SK-N-SH (cell line): ENCODE measurements around the gene PPP1R16B. TPM values are rescaled to one million over a fixed set of nuclear protein-coding genes. Genes with fewer than 3 reads are reported as not detected.

Experiments
- CTCF ChIA-PET: fragments of 300-600, 350-600 bp; formaldehyde crosslinking; extraction: SDS; loops from one replicate; lab custom pipeline; 2021; lab: Yijun Ruan, JAX
- POLR2A ChIA-PET: fragments of 350-600 bp; sonication (Branson Sonifier 250); formaldehyde crosslinking; extraction: SDS; loops from one replicate; lab custom pipeline; 2020; ENCODE audit warnings: antibody characterized with exemption, inconsistent platforms; lab: Yijun Ruan, JAX
- DNase-seq: peaks from one replicate; pipeline ENCODE4 v3.0.0; 2012
- H2AFZ ChIP-seq: fragments of 200-600 bp; sonication (generic); 2 replicates; pipeline ENCODE4 v1.8.1; 2016; ENCODE audit warnings: antibody characterized with exemption, mild to moderate bottlenecking, low read depth
- H3F3A ChIP-seq: fragments of 200-600 bp; sonication (generic); replicated peaks from 2 replicates; pipeline ENCODE3; 2016; ENCODE audit warnings: antibody characterized with exemption, mild to moderate bottlenecking; ENCODE audit not compliant: insufficient read depth
- H3K27ac ChIP-seq, 2 experiments: fragments of 200-500 bp in 1 of 2; fragments of 200-600 bp in 1 of 2; sonication (Bioruptor generic) in 1 of 2; sonication (generic), shearing (Covaris generic) in 1 of 2; 2 replicates each; pipeline versions ENCODE4 v1.5.1 to v1.6.1; 2014 to 2016; ENCODE audit warnings: low read depth in 2 of 2, inconsistent platforms in 1 of 2, low read length in 1 of 2, mild to moderate bottlenecking in 1 of 2, mixed read lengths in 1 of 2
- H3K27me3 ChIP-seq: fragments of 200-600 bp; sonication (generic), shearing (Covaris generic); 2 replicates; pipeline ENCODE4 v1.6.1; 2016; ENCODE audit warnings: mixed run types; ENCODE audit not compliant: insufficient read depth
- H3K36me3 ChIP-seq, 2 experiments: fragments of 200-500 bp in 1 of 2; fragments of 200-600 bp in 1 of 2; sonication (Bioruptor generic) in 1 of 2; sonication (generic) in 1 of 2; replicated peaks in 1 of 2; 2 replicates each; pipeline versions ENCODE3 to v1.5.1; 2014 to 2016; ENCODE audit warnings: low read length in 1 of 2, mild to moderate bottlenecking in 1 of 2; ENCODE audit not compliant: insufficient read depth in 2 of 2, control insufficient read depth in 1 of 2
- H3K4me1 ChIP-seq, 2 experiments: fragments of 200-500 bp in 1 of 2; fragments of 200-600 bp in 1 of 2; sonication (Bioruptor generic) in 1 of 2; sonication (generic), shearing (Covaris generic) in 1 of 2; 2 replicates each; pipeline versions ENCODE4 v1.5.1 to v1.6.1; 2014 to 2016; ENCODE audit warnings: low read depth in 1 of 2, low read length in 1 of 2, mixed run types in 1 of 2; ENCODE audit not compliant: insufficient read depth in 2 of 2, control insufficient read depth in 1 of 2
- H3K4me2 ChIP-seq: fragments of 200-600 bp; sonication (generic), shearing (Covaris generic); 2 replicates; pipeline ENCODE4 v1.6.1; 2017; ENCODE audit warnings: mixed run types
- H3K4me3 ChIP-seq, 2 experiments: fragments of 200-500 bp in 1 of 2; fragments of 200-600 bp in 1 of 2; sonication (Bioruptor generic) in 1 of 2; sonication (generic), shearing (Covaris generic) in 1 of 2; 2 replicates each; pipeline versions ENCODE4 v1.5.1 to v1.8.1; 2014 to 2016; ENCODE audit warnings: low read depth in 2 of 2, inconsistent platforms in 1 of 2, low read length in 1 of 2, mild to moderate bottlenecking in 1 of 2, mixed read lengths in 1 of 2, moderate library complexity in 1 of 2
- H3K79me2 ChIP-seq: fragments of 200-600 bp; sonication (generic); 2 replicates; pipeline ENCODE4 v1.8.1; 2017; ENCODE audit warnings: mild to moderate bottlenecking; ENCODE audit not compliant: insufficient read depth
- H3K9ac ChIP-seq: fragments of 200-600 bp; sonication (generic); 2 replicates; pipeline ENCODE4 v1.6.1; 2017; ENCODE audit warnings: mixed run types
- H3K9me2 ChIP-seq: fragments of 200-600 bp; sonication (generic); 2 replicates; pipeline ENCODE4 v1.6.1; 2017; ENCODE audit warnings: mixed run types
- H3K9me3 ChIP-seq: fragments of 200-600 bp; sonication (generic); 2 replicates; pipeline ENCODE4 v1.6.1; 2017; ENCODE audit warnings: mixed run types, mild to moderate bottlenecking, moderate library complexity
- H4K20me1 ChIP-seq: fragments of 200-600 bp; sonication (generic); 2 replicates; pipeline ENCODE4 v1.6.1; 2017; ENCODE audit warnings: mild to moderate bottlenecking, mixed run types; ENCODE audit not compliant: insufficient read depth
- CHD2 ChIP-seq: fragments of 150-350 bp; IDR thresholded peaks from 2 replicates; pipeline ENCODE4 v1.6.1; 2018; ENCODE audit warnings: low read length; ENCODE audit not compliant: partially characterized antibody
- ELF1 ChIP-seq: IDR thresholded peaks from 2 replicates; pipeline ENCODE4 v1.4.0; 2012
- EZH2phosphoT487 ChIP-seq: fragments of 200-600 bp; sonication (generic); IDR thresholded peaks from 2 replicates; pipeline ENCODE4 v1.6.1; 2017; ENCODE audit warnings: low read depth, mixed run types, mild to moderate bottlenecking, antibody characterized with exemption, moderate library complexity, borderline replicate concordance
- GATA2 ChIP-seq: sonication (generic); formaldehyde crosslinking; IDR thresholded peaks from 2 replicates; pipeline ENCODE4 v1.5.0; 2020; ENCODE audit warnings: mild to moderate bottlenecking, missing genetic modification reagents
- NFIC ChIP-seq: IDR thresholded peaks from 2 replicates; pipeline ENCODE4 v1.4.0; 2012; ENCODE audit warnings: borderline replicate concordance
- POLR2AphosphoS5 ChIP-seq: IDR thresholded peaks from 2 replicates; pipeline ENCODE4 v1.6.1; 2012; ENCODE audit warnings: low read depth, low read length
- RFX5 ChIP-seq: IDR thresholded peaks from 2 replicates; pipeline ENCODE4 v1.6.1; 2012; ENCODE audit warnings: mild to moderate bottlenecking, improper control_type of control experiment, low read length
- TAF1 ChIP-seq: IDR thresholded peaks from 2 replicates; pipeline ENCODE4 v1.6.1; 2012; ENCODE audit warnings: low read depth, mild to moderate bottlenecking, low read length, moderate library complexity, borderline replicate concordance
- WGBS: methylation state at CpG from one replicate; pipeline ENCODE4 v1.1.6; 2017; ENCODE audit warnings: low lambda C conversion rate; 5-methylcytosine and 5-hydroxymethylcytosine counted together
- polyA plus RNA-seq, 3 experiments: library from polyadenylated mRNA; depleted of rRNA; stranded (reverse); fragments of >200 nt; gene quantifications; 2 replicates each; pipeline ENCODE4 v1.2.3, GENCODE V29; 2012
- TF ChIP-seq, protein P1 (sequence below): IDR thresholded peaks from 2 replicates; pipeline ENCODE4 v1.4.0; 2012; ENCODE audit warnings: low read depth, borderline replicate concordance
- TF ChIP-seq, protein P2 (sequence below): fragments of 150-350 bp; IDR thresholded peaks from 2 replicates; pipeline ENCODE4 v1.6.1; 2017; ENCODE audit warnings: antibody characterized with exemption, low read length, low read depth, borderline replicate concordance
- TF ChIP-seq, protein P3 (sequence below): IDR thresholded peaks from 2 replicates; pipeline ENCODE4 v1.4.0; 2012; ENCODE audit warnings: low read depth, borderline replicate concordance

The PPP1R16B gene
- polyA plus RNA-seq, 1 of the 3 experiments (the other 2 are of a cell fraction), result 0.28 TPM

DNA sequence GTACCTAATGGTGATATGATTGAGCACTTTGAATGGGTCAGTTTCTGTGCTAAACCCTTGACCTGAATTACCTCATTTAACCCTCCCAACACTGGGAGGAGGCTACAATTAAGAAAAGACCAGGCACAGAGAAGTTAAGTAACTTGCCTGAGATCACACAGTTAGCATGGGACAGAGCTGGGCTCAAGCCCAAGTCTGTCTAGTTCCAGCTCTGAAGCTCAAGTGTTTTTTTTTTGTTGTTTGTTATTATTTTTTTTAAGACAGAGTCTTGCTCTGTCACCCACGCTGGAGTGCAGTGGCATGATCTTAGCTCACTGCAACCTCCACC is 124.7 kb downstream of the PPP1R16B start:
- POLR2A ChIA-PET, result interaction anchor here (0.6 kb wide), 1 partner anchor 908 kb away, joined by 5 read pairs; no protein-coding TSS in a partner anchor

DNA sequence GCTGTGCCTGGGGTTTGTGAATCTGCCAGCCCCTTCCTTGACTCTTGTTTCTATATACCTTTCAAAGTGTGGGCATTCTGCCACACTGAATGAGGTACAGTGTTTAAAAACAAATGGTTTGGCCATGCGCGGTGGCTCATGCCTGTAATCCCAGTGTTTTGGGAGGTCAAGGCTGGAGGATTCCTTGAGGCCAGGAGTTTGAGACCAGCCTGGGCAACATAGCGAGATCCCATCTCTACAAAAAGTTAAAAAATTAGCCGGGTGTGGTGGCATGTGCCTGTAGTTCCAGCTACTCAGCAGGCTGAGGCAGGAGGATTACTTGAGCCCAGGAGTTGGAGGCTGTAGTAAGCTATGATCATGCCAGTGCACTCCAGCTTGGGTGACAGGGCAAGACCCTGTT is 126.5 kb downstream of the PPP1R16B start:
- H3K9me2 ChIP-seq, result no peaks in the 10 kb centered on the region
- H3K36me3 ChIP-seq, result peaks cover 0 to 5% of the 10 kb centered on the region in 2 experiments
- H3K27me3 ChIP-seq, result no peaks in the 10 kb centered on the region
- no peak overlapping the region for H3K9ac ChIP-seq
- peaks cover 100% of the 10 kb centered on the region for H3K79me2 ChIP-seq
- no peak overlapping the region; the same call in 1 of the 2 replicates for H2AFZ ChIP-seq
- no peak for DNase-seq
- no peak overlapping the region for H3K4me2 ChIP-seq
- H3K27ac ChIP-seq, result no peak overlapping the region
- ChIA-PET CTCF (interaction anchor here (0.8 to 2.0 kb wide), 3 partner anchors 30 to 118 kb away, joined by 3 to 9 read pairs (median 4); partner anchors contain the start of gene DHX35), POLR2A (interaction anchor here (0.7 to 0.8 kb wide), 2 partner anchors 9 to 29 kb away, joined by 3 read pairs; no protein-coding TSS in a partner anchor)
- no peak overlapping the region for H3K4me3 ChIP-seq
- no peaks in the 10 kb centered on the region for H3K9me3 ChIP-seq
- TF ChIP-seq NFIC (no peak), ELF1 (no peak)
- peaks cover 41% of the 10 kb centered on the region; the same call in 1 of the 2 replicates for H4K20me1 ChIP-seq
- 93% methylated on average over 4 of the region's 4 CpGs for WGBS
- no peaks in the 10 kb centered on the region for H3F3A ChIP-seq
- H3K4me1 ChIP-seq, result peaks cover 6 to 22% of the 10 kb centered on the region in 2 experiments; a peak in 2 of 4 replicates

More for the DNA sequence above, 124.7 kb downstream of the PPP1R16B start:
- WGBS, result 100% methylated on average over 1 of the region's 1 CpG
- CTCF ChIA-PET, result interaction anchor here (0.9 to 3.0 kb wide), 5 partner anchors 15 to 285 kb away, joined by 3 to 21 read pairs (median 4); no protein-coding TSS in a partner anchor
- Histone ChIP-seq H3K9ac (no peak overlapping the region), H3K36me3 (peaks cover 0 to 2% of the 10 kb centered on the region in 2 experiments), H3K4me3 (no peak overlapping the region), H3K27ac (no peak overlapping the region), H4K20me1 (peaks cover 32% of the 10 kb centered on the region; the same call in 1 of the 2 replicates), H3K79me2 (peaks cover 87% of the 10 kb centered on the region), H3K4me1 (peaks cover 6 to 22% of the 10 kb centered on the region in 2 experiments; a peak in 2 of 4 replicates), H3K9me3 (no peaks in the 10 kb centered on the region), H3F3A (no peaks in the 10 kb centered on the region), H3K4me2 (no peak overlapping the region), H3K9me2 (no peaks in the 10 kb centered on the region), H2AFZ (no peak overlapping the region), H3K27me3 (no peaks in the 10 kb centered on the region)
- TF ChIP-seq, protein P1, sequence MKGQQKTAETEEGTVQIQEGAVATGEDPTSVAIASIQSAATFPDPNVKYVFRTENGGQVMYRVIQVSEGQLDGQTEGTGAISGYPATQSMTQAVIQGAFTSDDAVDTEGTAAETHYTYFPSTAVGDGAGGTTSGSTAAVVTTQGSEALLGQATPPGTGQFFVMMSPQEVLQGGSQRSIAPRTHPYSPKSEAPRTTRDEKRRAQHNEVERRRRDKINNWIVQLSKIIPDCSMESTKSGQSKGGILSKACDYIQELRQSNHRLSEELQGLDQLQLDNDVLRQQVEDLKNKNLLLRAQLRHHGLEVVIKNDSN, result no peak
- TF ChIP-seq TAF1, result no peak
- TF ChIP-seq, protein P2, sequence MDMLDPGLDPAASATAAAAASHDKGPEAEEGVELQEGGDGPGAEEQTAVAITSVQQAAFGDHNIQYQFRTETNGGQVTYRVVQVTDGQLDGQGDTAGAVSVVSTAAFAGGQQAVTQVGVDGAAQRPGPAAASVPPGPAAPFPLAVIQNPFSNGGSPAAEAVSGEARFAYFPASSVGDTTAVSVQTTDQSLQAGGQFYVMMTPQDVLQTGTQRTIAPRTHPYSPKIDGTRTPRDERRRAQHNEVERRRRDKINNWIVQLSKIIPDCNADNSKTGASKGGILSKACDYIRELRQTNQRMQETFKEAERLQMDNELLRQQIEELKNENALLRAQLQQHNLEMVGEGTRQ, result no peak
- DNase-seq, result no peak

DNA sequence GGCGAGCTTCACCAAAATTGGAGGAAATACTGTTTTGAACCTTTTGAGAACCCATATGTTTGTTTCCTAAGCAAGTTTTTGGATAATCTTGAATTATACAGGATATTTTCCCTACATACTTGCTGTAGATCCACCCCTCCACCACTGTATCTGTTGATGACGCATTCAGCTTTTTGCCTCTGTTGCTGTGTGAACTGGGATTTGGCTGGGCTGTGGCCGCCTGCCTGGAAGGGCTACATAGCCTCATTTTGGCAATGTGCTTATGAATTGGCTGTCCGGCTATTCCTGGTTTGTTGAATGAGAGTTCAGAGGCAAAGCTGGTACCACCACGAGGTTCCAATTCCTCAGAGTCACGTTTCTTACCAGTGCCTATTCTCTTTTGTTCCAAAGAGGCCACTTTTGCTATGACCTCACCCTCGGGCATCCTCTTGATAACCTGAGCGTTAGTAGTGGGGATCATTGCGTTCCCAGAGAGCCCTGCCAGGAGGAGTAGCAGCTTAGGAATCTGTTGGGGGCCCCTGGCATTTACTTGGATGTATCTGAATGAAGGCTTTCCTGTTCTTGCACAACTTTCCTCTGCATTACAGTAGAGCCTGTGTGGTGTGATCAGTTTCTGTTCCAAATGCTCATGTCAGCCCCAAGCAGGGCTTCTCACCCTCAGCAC is 127.1 kb downstream of the PPP1R16B start:
- Histone ChIP-seq H3K4me1 (peaks cover 6 to 22% of the 10 kb centered on the region in 2 experiments; a peak in 2 of 4 replicates), H3K79me2 (peaks cover 100% of the 10 kb centered on the region), H3K9me2 (no peaks in the 10 kb centered on the region), H3F3A (no peaks in the 10 kb centered on the region), H3K9me3 (no peaks in the 10 kb centered on the region), H3K4me3 (no peak overlapping the region), H3K36me3 (peaks cover 0 to 5% of the 10 kb centered on the region in 2 experiments), H2AFZ (no peak overlapping the region), H3K27ac (0 out of 4 replicates have a peak overlapping the region, but pooled peaks of 1 of the 2 experiments have one; percentile 23), H4K20me1 (peaks cover 47% of the 10 kb centered on the region; the same call in 1 of the 2 replicates), H3K27me3 (no peaks in the 10 kb centered on the region), H3K9ac (no peak overlapping the region), H3K4me2 (peak overlapping the region; percentile 53)
- 82% methylated on average over 9 of the region's 9 CpGs for WGBS
- CTCF ChIA-PET, result interaction anchor here (0.8 to 2.0 kb wide), 3 partner anchors 30 to 117 kb away, joined by 3 to 9 read pairs (median 4); partner anchors contain the start of gene DHX35
- no peak for DNase-seq
- POLR2A ChIA-PET, result interaction anchor here (0.7 to 0.8 kb wide), 2 partner anchors 8 to 29 kb away, joined by 3 read pairs; no protein-coding TSS in a partner anchor
- no peak for TF ChIP-seq GATA2 (CRISPR knock-in tag)
- no peak for TF ChIP-seq RFX5
- TF ChIP-seq CHD2, result no peak
- TF ChIP-seq, protein P3, sequence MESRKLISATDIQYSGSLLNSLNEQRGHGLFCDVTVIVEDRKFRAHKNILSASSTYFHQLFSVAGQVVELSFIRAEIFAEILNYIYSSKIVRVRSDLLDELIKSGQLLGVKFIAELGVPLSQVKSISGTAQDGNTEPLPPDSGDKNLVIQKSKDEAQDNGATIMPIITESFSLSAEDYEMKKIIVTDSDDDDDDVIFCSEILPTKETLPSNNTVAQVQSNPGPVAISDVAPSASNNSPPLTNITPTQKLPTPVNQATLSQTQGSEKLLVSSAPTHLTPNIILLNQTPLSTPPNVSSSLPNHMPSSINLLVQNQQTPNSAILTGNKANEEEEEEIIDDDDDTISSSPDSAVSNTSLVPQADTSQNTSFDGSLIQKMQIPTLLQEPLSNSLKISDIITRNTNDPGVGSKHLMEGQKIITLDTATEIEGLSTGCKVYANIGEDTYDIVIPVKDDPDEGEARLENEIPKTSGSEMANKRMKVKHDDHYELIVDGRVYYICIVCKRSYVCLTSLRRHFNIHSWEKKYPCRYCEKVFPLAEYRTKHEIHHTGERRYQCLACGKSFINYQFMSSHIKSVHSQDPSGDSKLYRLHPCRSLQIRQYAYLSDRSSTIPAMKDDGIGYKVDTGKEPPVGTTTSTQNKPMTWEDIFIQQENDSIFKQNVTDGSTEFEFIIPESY, result no peak
- TF ChIP-seq, protein P1, result no peak
- TF ChIP-seq EZH2phosphoT487, result no peak
- TF ChIP-seq POLR2AphosphoS5, result no peak
